Keratinocyte (primary cell): ENCODE results near the gene ETV4. TPM values are rescaled to one million over a fixed set of nuclear protein-coding genes. Genes with fewer than 3 reads are reported as not detected.

ENCODE experiments used
- DNase-seq: peaks from one replicate; pipeline ENCODE4 v3.0.0-alpha.2; 2011; ENCODE audit warnings: low read depth, missing footprints, low spot score
- FAIRE-seq: peaks from 2 replicates; lab custom pipeline; 2011; peaks lifted over from hg19 to GRCh38; lab: Jason Lieb, UNC
- H2AFZ ChIP-seq: 2 replicates; pipeline ENCODE4 v1.6.0; 2012; ENCODE audit warnings: low read length, control low read depth, inconsistent platforms; ENCODE audit not compliant: control insufficient read depth
- H3K27ac ChIP-seq: 2 replicates; pipeline ENCODE4 v1.5.1; 2011; ENCODE audit warnings: low read length; ENCODE audit not compliant: control insufficient read depth, insufficient read depth
- H3K27me3 ChIP-seq: 3 replicates; pipeline ENCODE4 v1.6.0; 2011; ENCODE audit warnings: low read length; ENCODE audit not compliant: control insufficient read depth, insufficient read depth; ENCODE audit errors: extremely low read depth
- H3K36me3 ChIP-seq, 2 experiments: 2 replicates in 1 of 2; 3 replicates in 1 of 2; pipeline ENCODE4 v1.5.1; 2011; ENCODE audit warnings: low read length in 2 of 2, mild to moderate bottlenecking in 1 of 2; ENCODE audit not compliant: control insufficient read depth in 2 of 2, insufficient read depth in 2 of 2; ENCODE audit errors: extremely low read depth in 1 of 2
- H3K4me1 ChIP-seq: 3 replicates; pipeline ENCODE4 v1.5.1; 2011; ENCODE audit warnings: low read length; ENCODE audit not compliant: control insufficient read depth, insufficient read depth; ENCODE audit errors: extremely low read depth
- H3K4me2 ChIP-seq: 3 replicates; pipeline ENCODE4 v1.6.0; 2011; ENCODE audit warnings: low read depth, low read length; ENCODE audit not compliant: control insufficient read depth, insufficient read depth; ENCODE audit errors: extremely low read depth
- H3K4me3 ChIP-seq, 3 experiments: fragments of 200-600 bp in 1 of 3; sonication (generic) in 1 of 3; 2 replicates in 2 of 3; 3 replicates in 1 of 3; pipeline ENCODE4 v1.5.1; 2011 to 2016; ENCODE audit warnings: low read length in 3 of 3, mild to moderate bottlenecking in 3 of 3, control low read depth in 2 of 3, inconsistent platforms in 1 of 3, low read depth in 1 of 3, mixed read lengths in 1 of 3, mixed run types in 1 of 3, moderate library complexity in 1 of 3; ENCODE audit not compliant: control insufficient read depth in 2 of 3, insufficient read depth in 2 of 3; ENCODE audit errors: extremely low read depth in 1 of 3
- H3K79me2 ChIP-seq: 2 replicates; pipeline ENCODE4 v1.6.0; 2012; ENCODE audit warnings: low read length; ENCODE audit not compliant: control insufficient read depth, insufficient read depth
- H3K9ac ChIP-seq: 3 replicates; pipeline ENCODE4 v1.6.0; 2011; ENCODE audit warnings: low read length; ENCODE audit not compliant: control insufficient read depth, insufficient read depth; ENCODE audit errors: extremely low read depth
- H3K9me1 ChIP-seq: 3 replicates; pipeline ENCODE4 v1.6.0; 2011; ENCODE audit warnings: low read length; ENCODE audit not compliant: control insufficient read depth, insufficient read depth; ENCODE audit errors: extremely low read depth
- H3K9me3 ChIP-seq: 2 replicates; pipeline ENCODE4 v1.5.1; 2012; ENCODE audit warnings: low read depth, low read length; ENCODE audit not compliant: control insufficient read depth
- H4K20me1 ChIP-seq: 3 replicates; pipeline ENCODE4 v1.6.0; 2011; ENCODE audit warnings: low read length; ENCODE audit not compliant: control insufficient read depth, insufficient read depth; ENCODE audit errors: extremely low read depth
- CTCF ChIP-seq, 3 experiments: IDR thresholded peaks in 1 of 3; conservative IDR thresholded peaks in 1 of 3; optimal IDR thresholded peaks in 1 of 3; 2 replicates in 2 of 3; 3 replicates in 1 of 3; pipeline versions ENCODE3 to v1.5.1; 2011; ENCODE audit warnings: low read length in 3 of 3, mild to moderate bottlenecking in 3 of 3, moderate library complexity in 2 of 3, control low read depth in 1 of 3, inconsistent platforms in 1 of 3; ENCODE audit not compliant: insufficient read depth in 2 of 3; ENCODE audit errors: extremely low read depth in 1 of 3
- EZH2 ChIP-seq: IDR thresholded peaks from one replicate; pipeline ENCODE4 v1.6.1; 2012; ENCODE audit warnings: inconsistent platforms, mild to moderate bottlenecking, low read length, moderate library complexity
- dilution Hi-C: fragments of 300-500 bp; cut with MboI; formaldehyde crosslinking; loops from one replicate; pipeline ENCODE4 v1.7.0; 2020; ENCODE audit warnings: low sequenced_read_pairs; ENCODE audit not compliant: extremely low pct_ligation_motif_present
- polyA plus RNA-seq, 5 experiments: library from polyadenylated mRNA; depleted of rRNA in 3 of 5; stranded (reverse) in 3 of 5; stranded (forward) in 1 of 5; unstranded in 1 of 5; fragments of >200 nt; gene quantifications; 1 replicate in 1 of 5; 2 replicates in 3 of 5; 3 replicates in 1 of 5; pipeline versions ENCODE4 v1.2.1 to v1.2.3, GENCODE V29; 2011 to 2012; ENCODE audit warnings: missing spikeins in 2 of 5, low read depth in 1 of 5, low replicate concordance in 1 of 5

Gene ETV4
- polyA plus RNA-seq, 1 donor (not counting 4 experiments of a cell fraction or from before 2014, with no cell fraction given): 33.6 TPM

- no peaks in the 10 kb centered on the region for H3K79me2 ChIP-seq
- no peaks in the 10 kb centered on the region for H3K9me3 ChIP-seq
- no peak for DNase-seq
- no peaks in the 10 kb centered on the region for H4K20me1 ChIP-seq
- no peaks in the 10 kb centered on the region for H3K9me1 ChIP-seq
- H2AFZ ChIP-seq: no peak overlapping the region
- H3K9ac ChIP-seq: no peak overlapping the region
- TF ChIP-seq EZH2 (no peak), CTCF (optimal IDR thresholded peaks at IDR 0.05 in 1 of 3, IDR thresholded peaks at IDR 0.05 in 1 of 3, conservative IDR thresholded peaks at IDR 0.05 in 1 of 3; ENCODE audit: extremely low read depth in 1 of 3, insufficient read depth in 2 of 3, low read length in 3 of 3) (no peak)
- peak overlapping the region; percentile 39 for H3K4me2 ChIP-seq
- no peak overlapping the region for H3K27ac ChIP-seq
- no peak overlapping the region for H3K4me3 ChIP-seq
- dilution Hi-C loops: no loop called here
- H3K4me1 ChIP-seq: peaks cover 25% of the 10 kb centered on the region
- FAIRE-seq: no peak
- no peaks in the 10 kb centered on the region for H3K27me3 ChIP-seq
- H3K36me3 ChIP-seq: no peaks in the 10 kb centered on the region
Measured at GRCh38 chr17:43560461-43561427, 14.6 kb upstream of the ETV4 start.

- no peaks in the 10 kb centered on the region for H4K20me1 ChIP-seq
- H3K27me3 ChIP-seq: no peaks in the 10 kb centered on the region
- H3K79me2 ChIP-seq: no peaks in the 10 kb centered on the region
- no peaks in the 10 kb centered on the region for H3K36me3 ChIP-seq
- H3K4me1 ChIP-seq: peaks cover 25% of the 10 kb centered on the region
- dilution Hi-C loops: no loop called here
- TF ChIP-seq CTCF (optimal IDR thresholded peaks at IDR 0.05 in 1 of 3, IDR thresholded peaks at IDR 0.05 in 1 of 3, conservative IDR thresholded peaks at IDR 0.05 in 1 of 3; ENCODE audit: extremely low read depth in 1 of 3, insufficient read depth in 2 of 3, low read length in 3 of 3): no peak
- TF ChIP-seq EZH2: no peak
- H3K9me1 ChIP-seq: no peaks in the 10 kb centered on the region
- H3K27ac ChIP-seq: no peak overlapping the region
- no peak for FAIRE-seq
- H3K9ac ChIP-seq: no peak overlapping the region
- H3K9me3 ChIP-seq: no peaks in the 10 kb centered on the region
- H3K4me2 ChIP-seq: no peak overlapping the region
- no peak overlapping the region for H2AFZ ChIP-seq
- H3K4me3 ChIP-seq: no peak overlapping the region
- DNase-seq: no peak
Measured at GRCh38 chr17:43559161-43559816, 13.1 kb upstream of the ETV4 start.
